Fibroblast of the conjunctiva (primary cell): ENCODE measurements around the gene GLRA2.

ENCODE experiments used
- DNase-seq: peaks from one replicate; pipeline ENCODE4 v3.0.0-alpha.2; 2010; ENCODE audit warnings: low read depth

The GLRA2 gene

DNA sequence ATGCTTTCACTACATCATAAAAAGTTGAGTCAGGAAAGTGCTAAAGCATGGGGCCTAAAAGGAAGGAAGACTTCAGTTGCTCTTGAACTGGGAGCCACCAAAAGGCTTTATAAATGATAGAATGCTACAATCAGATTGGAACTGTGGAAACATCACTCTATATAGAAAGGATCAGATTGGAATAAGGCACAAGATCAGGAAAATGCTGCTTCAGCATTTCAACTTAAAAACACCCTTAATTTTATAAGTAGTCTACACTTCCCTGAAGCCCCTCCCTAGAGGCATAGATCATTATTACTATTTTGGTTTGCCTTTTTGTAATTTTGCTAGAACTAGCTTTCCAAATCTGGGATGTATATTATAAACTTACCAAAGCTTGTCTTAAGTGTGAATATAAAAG, 172.8 kb downstream of the GLRA2 start:
- DNase-seq: no peak

DNA sequence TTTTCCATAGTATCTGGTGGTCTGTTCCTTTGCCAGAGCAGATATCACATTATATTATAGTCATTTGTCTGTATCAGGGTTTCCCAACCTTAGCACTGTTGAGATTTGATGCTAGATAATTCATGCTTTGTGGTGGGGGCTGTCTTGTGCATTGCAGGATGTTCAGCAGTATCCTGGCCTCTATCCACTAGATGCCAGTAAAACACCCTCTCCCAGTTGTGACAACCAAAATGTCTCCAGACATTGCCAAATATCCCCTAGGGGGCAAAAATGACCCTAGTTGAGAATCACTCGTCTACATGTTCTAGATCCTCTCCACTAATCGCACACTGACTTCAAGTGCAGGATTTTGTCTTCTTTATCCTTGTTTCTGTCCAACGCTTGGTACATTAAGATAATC, 182.8 kb downstream of the GLRA2 start:
- DNase-seq: no peak

DNA sequence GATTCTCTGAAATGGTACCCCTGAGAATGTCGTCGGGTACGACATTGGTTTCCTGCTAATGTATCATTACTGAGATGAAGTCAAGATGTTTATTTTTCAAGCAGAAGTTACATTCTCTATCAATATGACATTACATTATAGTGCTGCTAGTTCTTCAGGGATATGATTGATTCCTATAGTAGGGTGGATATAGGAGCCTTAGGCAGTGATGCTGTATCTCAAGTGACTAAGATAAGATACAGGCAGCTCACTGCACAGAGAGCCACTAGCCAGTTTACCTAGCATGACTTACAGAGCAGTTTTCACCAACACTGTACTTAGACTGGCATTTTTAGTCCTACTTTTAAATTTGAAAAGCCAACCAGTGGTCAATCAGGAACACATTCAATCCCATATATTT, 188.6 kb downstream of the GLRA2 start:
- no peak for DNase-seq

DNA sequence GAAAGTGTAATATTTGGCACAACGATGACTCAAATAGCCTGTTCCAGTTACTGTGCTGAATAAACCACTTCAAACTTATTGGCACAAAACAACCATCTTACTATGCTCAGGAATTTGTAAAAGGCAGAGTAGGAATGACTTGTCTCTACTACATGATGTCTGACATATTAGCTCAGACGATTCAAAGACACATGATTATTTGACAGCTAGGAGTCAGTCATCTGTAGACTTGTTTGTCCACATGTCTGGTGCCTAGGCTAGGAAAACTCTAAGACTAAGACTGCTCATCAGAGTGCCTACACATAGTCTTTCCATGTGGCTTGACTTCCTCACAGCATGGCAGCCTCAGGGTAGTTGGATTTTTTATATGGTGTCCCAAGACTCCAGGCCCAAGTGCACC, 189.1 kb downstream of the GLRA2 start:
- no peak for DNase-seq

DNA sequence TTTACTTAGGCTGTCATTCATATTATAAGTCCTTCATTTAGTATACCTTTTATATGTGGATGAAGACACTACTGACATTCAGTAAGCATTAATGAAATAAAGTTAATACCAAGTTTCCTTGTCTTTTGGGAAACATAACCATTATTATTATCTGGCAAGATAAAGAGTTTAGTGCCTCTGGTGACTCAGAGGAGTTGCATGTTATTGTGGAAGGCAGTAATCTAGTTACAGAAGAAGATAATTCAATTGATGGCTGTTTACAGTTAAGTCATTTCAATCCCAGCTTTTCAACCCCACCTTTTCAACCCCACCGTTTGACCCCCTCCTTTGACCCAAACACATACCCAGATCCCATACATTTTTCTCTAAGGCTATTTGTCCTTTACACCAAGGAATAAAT, 199.7 kb downstream of the GLRA2 start:
- no peak for DNase-seq

DNA sequence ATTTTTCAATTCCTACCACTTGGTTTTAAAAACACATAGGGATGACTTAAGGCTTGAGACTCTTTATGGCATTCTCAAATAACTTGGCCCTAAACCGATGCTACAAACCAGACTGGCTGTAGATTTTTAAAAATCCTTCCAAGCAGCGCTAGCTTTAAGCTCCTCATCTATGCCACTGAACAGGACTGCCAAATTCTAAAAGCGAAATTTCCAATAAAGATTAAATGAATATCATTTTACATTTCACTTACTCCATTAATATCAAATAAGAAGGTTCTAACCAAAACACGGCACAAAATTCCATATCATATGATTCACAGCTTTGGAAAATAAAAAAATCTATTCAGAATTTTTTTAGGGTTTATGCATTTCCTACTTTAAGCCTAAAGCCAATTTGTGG, 209.3 kb downstream of the GLRA2 start:
- no peak for DNase-seq

DNA sequence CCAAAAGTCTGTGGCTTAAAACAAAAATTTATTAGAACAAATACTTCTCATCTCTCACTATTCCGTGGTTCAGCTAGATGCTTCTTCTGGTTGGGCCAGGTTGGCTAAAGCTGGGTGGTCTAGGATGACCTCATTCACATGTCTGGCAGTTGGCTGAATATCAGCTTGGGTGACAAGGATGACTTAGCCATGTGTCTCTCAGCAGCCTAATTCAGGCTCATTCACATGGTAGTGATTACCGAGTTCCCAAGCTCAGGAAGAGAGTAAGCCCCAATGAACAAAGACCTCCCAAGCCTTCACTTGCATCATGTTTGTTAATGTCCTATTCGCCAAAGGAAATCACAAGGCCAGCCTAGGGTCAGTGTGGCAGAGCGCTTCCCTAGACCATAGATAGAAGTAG, 224.1 kb downstream of the GLRA2 start:
- no peak for DNase-seq

DNA sequence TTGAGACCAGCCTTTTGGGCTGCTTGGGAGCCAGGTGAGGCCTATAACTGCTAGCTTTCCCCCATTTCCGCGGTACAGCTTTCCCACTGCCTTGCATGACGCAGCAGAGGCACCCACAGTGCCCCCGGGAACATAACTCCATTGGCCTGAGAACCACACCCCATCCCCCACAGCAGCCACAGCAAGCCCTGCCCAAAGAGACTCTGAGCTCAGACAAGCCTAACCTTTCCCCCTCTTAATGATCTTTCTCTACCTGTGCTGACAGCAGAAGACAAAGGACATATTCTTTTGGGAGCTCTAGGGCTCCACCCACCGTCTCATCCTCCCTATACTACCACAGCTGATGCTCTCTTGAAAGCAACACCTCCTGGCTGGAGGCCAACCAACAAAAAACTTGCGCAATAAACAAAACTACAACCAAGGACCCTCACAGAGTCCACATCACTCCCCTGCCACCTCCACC, 228.7 kb downstream of the GLRA2 start:
- no peak for DNase-seq

DNA sequence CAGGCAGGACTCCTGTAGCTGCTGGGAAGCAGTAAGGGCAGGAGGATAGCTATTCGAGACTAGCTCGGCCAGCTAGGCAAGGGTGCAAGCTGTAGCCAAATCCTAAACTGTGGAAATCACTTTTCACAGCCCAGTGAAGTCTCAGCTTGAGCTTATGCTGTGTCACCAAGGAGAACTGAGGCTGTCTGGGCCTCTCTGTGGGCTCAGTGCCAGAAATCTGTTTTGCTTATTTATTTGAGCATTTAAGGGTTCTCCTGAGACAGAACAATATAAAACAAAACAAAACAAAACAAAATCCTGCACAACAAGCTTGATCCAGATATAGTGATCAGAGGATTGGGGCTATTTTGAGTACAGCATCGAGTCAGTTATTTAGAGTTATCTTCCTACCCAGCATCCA, 246.1 kb downstream of the GLRA2 start:
- no peak for DNase-seq

DNA sequence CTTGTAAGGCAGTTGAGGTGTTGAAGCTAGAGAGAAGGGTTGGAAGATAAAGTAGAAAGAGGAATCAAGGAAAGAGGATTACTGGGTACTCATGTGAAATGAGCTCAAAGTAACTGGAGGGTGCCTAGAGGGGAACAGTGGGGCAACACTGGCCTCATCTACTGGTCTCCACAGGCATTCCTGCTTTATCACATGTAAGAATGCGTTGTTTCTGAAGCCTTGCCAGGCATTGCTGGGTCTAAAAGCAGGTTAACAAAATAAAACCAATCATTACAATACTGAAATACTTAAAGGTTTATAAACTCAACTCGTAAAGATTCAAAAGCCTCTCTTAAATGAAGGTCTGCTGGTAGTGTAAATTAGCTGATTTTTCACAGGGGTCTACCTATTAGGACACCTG, 247.6 kb downstream of the GLRA2 start:
- no peak for DNase-seq

DNA sequence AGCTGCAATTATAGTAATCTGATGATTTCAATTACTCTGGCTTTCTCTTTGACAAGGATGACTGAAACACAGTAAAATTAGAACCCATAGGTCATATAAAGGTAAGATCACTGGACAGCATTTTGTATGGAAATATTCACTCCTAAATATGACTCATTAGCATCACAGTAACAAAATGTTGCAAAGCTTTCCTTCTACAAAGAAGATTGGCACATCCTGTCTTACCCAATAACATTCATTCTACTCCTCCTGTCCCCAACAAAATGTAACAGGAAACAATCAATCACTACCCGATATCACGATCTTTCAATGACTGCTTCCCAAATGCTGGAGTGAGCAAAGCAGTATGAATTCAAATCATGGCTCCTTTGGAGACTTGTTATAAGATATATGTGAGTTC, 248.2 kb downstream of the GLRA2 start:
- DNase-seq: no peak

DNA sequence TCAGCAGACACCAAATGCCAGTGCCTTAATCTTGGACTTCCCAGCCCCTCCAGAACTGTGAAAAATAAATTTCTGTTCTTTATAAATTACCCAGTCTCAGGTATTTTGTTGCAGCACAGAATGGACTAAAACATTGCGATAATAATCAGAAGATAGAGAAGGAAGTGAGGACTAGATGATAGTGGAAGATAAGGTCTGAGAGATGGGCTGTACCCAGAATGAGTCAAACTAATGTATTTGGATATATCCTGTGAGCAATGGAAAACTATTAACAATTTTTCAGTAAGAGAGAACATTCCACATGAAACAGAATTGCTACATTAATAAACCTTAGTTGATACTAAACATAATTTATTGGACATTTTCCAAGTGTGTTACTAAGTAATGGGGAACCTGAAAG, 250.2 kb downstream of the GLRA2 start:
- no peak for DNase-seq
